Transverse colon (tissue), 4 donors: Measurements from ENCODE around the gene RPS27L. TPM values are rescaled to one million over a fixed set of nuclear protein-coding genes. Genes with fewer than 3 reads are reported as not detected.

ENCODE experiments used
- DNase-seq: peaks from one replicate; pipeline ENCODE4 v3.0.0-alpha.2; 2019
- H3K27ac ChIP-seq, 4 donors: fragments of 200-600 bp; sonication (generic); 2 replicates each; pipeline ENCODE4 v1.5.1; 2016 to 2018; ENCODE audit warnings: inconsistent platforms in 4 of 4
- H3K27me3 ChIP-seq: fragments of 200-600 bp; sonication (generic); 2 replicates; pipeline ENCODE4 v1.5.1; 2017; ENCODE audit warnings: inconsistent platforms
- H3K36me3 ChIP-seq, 4 donors: fragments of 200-600 bp; sonication (generic); 2 replicates each; pipeline ENCODE4 v1.5.1; 2017 to 2019; ENCODE audit warnings: inconsistent platforms in 4 of 4
- H3K4me1 ChIP-seq, 4 donors: fragments of 200-600 bp; sonication (generic); 2 replicates each; pipeline ENCODE4 v1.5.1; 2017 to 2020; ENCODE audit warnings: inconsistent platforms in 4 of 4
- H3K4me3 ChIP-seq, 4 donors: fragments of 200-600 bp; sonication (generic); 1 replicate in 1 of 4; 2 replicates in 3 of 4; pipeline versions ENCODE4 v1.5.1 to v1.6.1; 2017 to 2019; ENCODE audit warnings: inconsistent platforms in 4 of 4
- H3K9me3 ChIP-seq, 2 donors: fragments of 200-600 bp; sonication (generic); 2 replicates each; pipeline ENCODE4 v1.5.1; 2017 to 2019; ENCODE audit warnings: inconsistent platforms in 2 of 2
- EP300 ChIP-seq: sonication (generic); formaldehyde crosslinking; IDR thresholded peaks from one replicate; pipeline ENCODE4 v1.6.1; 2017; ENCODE audit warnings: antibody characterized with exemption, low read depth
- POLR2A ChIP-seq: fragments of 450-650 bp; IDR thresholded peaks from one replicate; pipeline ENCODE4 v1.6.1; 2016; ENCODE audit warnings: antibody characterized with exemption, mild to moderate bottlenecking, moderate library complexity
- POLR2AphosphoS5 ChIP-seq, 3 donors: sonication (generic); formaldehyde crosslinking; IDR thresholded peaks; one replicate each; pipeline ENCODE4 v1.6.1; 2016; ENCODE audit warnings: antibody characterized with exemption in 3 of 3
- WGBS, 2 donors: methylation state at CpG; one replicate each; pipeline ENCODE4 v1.1.5; 2018; ENCODE audit warnings: low coverage in 1 of 2; 5-methylcytosine and 5-hydroxymethylcytosine counted together
- in situ Hi-C, 4 donors: fragments of 200-750 bp; cut with MboI; loops; one replicate each; pipeline versions ENCODE4 v1.15.0 to v1.15.1; 2017; ENCODE audit warnings: low sequenced_read_pairs in 3 of 4, low pct_ligation_motif_present in 1 of 4, low pct_unique_long_range_greater_than_20kb in 1 of 4
- intact Hi-C: fragments of 100-400 bp; cut with DNase I; formaldehyde crosslinking; loops from one replicate; pipeline ENCODE4 v1.15.1; 2023; ENCODE audit warnings: low total_unique reads
- total RNA-seq, 4 donors: library from RNA; depleted of rRNA; stranded (reverse); fragments of >200 nt; gene quantifications; one replicate each; pipeline ENCODE4 v1.1.0, GENCODE V29; 2016
- TF ChIP-seq, protein P1 (sequence below), 5 experiments: fragments of 200-600 bp in 3 of 5; fragments of 450-650 bp in 2 of 5; sonication (generic) in 3 of 5; IDR thresholded peaks; 1 replicate in 2 of 5; 2 replicates in 3 of 5; pipeline ENCODE4 v1.5.1; 2016 to 2017; ENCODE audit warnings: antibody characterized with exemption in 5 of 5, inconsistent platforms in 3 of 5, mild to moderate bottlenecking in 2 of 5, moderate library complexity in 1 of 5

Gene RPS27L
- total RNA-seq, 4 donors from 2014 or later = 4.5 to 143 (median 58.5) TPM

- in situ Hi-C loops = no loop called here
- Histone ChIP-seq H3K36me3 (no peaks in the 10 kb centered on the region), H3K27me3 (no peaks in the 10 kb centered on the region), H3K4me3 (no peak overlapping the region), H3K4me1 (peaks cover 4 to 71% (median 34%) of the 10 kb centered on the region in 4 donors), H3K27ac (peak overlapping the region; percentile 51 to 71 (median 62)), H3K9me3 (no peaks in the 10 kb centered on the region)
- WGBS, 2 donors = 75 to 94% methylated on average over 2 to 3 of the region's 3 CpGs
- TF ChIP-seq, protein P1, sequence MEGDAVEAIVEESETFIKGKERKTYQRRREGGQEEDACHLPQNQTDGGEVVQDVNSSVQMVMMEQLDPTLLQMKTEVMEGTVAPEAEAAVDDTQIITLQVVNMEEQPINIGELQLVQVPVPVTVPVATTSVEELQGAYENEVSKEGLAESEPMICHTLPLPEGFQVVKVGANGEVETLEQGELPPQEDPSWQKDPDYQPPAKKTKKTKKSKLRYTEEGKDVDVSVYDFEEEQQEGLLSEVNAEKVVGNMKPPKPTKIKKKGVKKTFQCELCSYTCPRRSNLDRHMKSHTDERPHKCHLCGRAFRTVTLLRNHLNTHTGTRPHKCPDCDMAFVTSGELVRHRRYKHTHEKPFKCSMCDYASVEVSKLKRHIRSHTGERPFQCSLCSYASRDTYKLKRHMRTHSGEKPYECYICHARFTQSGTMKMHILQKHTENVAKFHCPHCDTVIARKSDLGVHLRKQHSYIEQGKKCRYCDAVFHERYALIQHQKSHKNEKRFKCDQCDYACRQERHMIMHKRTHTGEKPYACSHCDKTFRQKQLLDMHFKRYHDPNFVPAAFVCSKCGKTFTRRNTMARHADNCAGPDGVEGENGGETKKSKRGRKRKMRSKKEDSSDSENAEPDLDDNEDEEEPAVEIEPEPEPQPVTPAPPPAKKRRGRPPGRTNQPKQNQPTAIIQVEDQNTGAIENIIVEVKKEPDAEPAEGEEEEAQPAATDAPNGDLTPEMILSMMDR (IDR thresholded peaks at IDR 0.05) = no peak
- DNase-seq = no peak
- intact Hi-C loops = no loop called here
Observed at GRCh38 chr15:63195569-63196015, 38.3 kb upstream of the RPS27L start.

DNA sequence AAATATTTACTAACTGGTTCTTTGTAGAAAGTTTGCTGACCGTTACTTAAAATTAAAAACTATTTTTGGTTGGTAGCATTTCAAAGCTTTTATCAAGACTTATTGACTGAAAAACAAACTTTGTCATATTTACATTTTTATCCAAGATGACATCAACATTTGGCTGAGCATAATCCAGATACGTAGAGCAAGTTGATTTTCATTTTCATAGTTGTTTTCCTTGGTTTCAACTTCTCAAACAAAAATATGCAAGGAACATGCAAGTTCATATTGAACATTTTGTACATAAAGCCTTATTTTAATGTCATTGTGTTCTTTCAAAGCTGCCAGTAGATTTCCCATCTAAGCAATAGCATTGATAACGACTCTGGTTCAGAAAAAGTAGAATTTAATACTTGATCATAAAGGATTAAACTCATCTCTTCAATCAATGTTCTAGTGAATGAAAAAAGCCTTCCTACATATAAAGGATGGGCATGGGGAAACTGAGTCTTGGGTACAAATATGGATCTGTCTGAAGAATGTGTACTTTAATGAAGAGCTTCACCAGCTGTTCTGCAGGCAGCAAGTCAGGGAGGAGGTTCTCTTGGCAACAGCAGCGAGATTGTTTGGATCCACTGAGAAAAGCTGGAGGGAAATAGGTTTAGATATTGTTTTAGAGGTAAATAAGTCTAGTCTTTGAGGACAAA, 37.7 kb upstream of the RPS27L start:
- intact Hi-C loops = no loop called here
- no peak for TF ChIP-seq POLR2A
- no peak for TF ChIP-seq EP300
- TF ChIP-seq POLR2AphosphoS5 (IDR thresholded peaks at IDR 0.05) = peak in 1 of 3 donors; percentile 19
- H3K27me3 ChIP-seq = no peaks in the 10 kb centered on the region
- H3K9me3 ChIP-seq = no peaks in the 10 kb centered on the region
- H3K4me1 ChIP-seq = peaks cover 4 to 71% (median 39%) of the 10 kb centered on the region in 4 donors
- no peak for DNase-seq
- 60 to 73% methylated on average over 4 of the region's 4 CpGs for WGBS, 2 donors
- in situ Hi-C loops = no loop called here
- no peak overlapping the region for H3K4me3 ChIP-seq
- no peaks in the 10 kb centered on the region for H3K36me3 ChIP-seq
- peak overlapping the region; percentile 51 to 71 (median 62) for H3K27ac ChIP-seq

GRCh38 chr15:63194302-63194701, 37.0 kb upstream of the RPS27L start:
- no peak overlapping the region for H3K4me3 ChIP-seq
- in situ Hi-C loops (no loop called here), intact Hi-C loops (no loop called here)
- DNase-seq = no peak
- 65 to 72% methylated on average over 4 of the region's 4 CpGs for WGBS, 2 donors
- no peaks in the 10 kb centered on the region for H3K9me3 ChIP-seq
- TF ChIP-seq, protein P1 (IDR thresholded peaks at IDR 0.05) = no peak
- TF ChIP-seq POLR2AphosphoS5 (IDR thresholded peaks at IDR 0.05) = no peak
- no peak for TF ChIP-seq EP300
- TF ChIP-seq POLR2A = no peak
- peak overlapping the region; percentile 51 to 71 (median 62) for H3K27ac ChIP-seq
- H3K27me3 ChIP-seq = no peaks in the 10 kb centered on the region
- H3K36me3 ChIP-seq = no peaks in the 10 kb centered on the region
- peaks cover 4 to 68% (median 41%) of the 10 kb centered on the region in 4 donors for H3K4me1 ChIP-seq

GRCh38 chr15:63192619-63193206, 35.4 kb upstream of the RPS27L start:
- H3K4me1 ChIP-seq = peaks cover 4 to 61% (median 45%) of the 10 kb centered on the region in 4 donors
- H3K27me3 ChIP-seq = no peaks in the 10 kb centered on the region
- 65 to 82% methylated on average over 5 of the region's 5 CpGs for WGBS, 2 donors
- no peak for DNase-seq
- H3K4me3 ChIP-seq = no peak overlapping the region
- intact Hi-C loops (no loop called here), in situ Hi-C loops (no loop called here)
- H3K9me3 ChIP-seq = no peaks in the 10 kb centered on the region
- H3K36me3 ChIP-seq = no peaks in the 10 kb centered on the region
- peak overlapping the region; percentile 48 to 60 (median 50) for H3K27ac ChIP-seq
- TF ChIP-seq POLR2AphosphoS5 (IDR thresholded peaks at IDR 0.05) = no peak
- TF ChIP-seq EP300 = no peak
- TF ChIP-seq POLR2A = no peak
- TF ChIP-seq, protein P1 (IDR thresholded peaks at IDR 0.05) = no peak
